ENCODE data around the gene PLOD2. TPM values are rescaled to one million over a fixed set of nuclear protein-coding genes. Genes with fewer than 3 reads are reported as not detected.

The PLOD2 gene
- total RNA-seq, 1 experiment from 2014 or later = 158 TPM

GRCh38 chr3:146077181-146077580 is 83.8 kb downstream of the PLOD2 start:
- Histone ChIP-seq H3K4me3 (ENCODE audit: low read depth in 2 of 2, low read length in 2 of 2) (no peak overlapping the region), H3K36me3 (ENCODE audit: control insufficient read depth, insufficient read depth, low read length) (peaks cover 12% of the 10 kb centered on the region; the same call in 1 of the 2 replicates), H3K9me3 (ENCODE audit: control insufficient read depth, insufficient read depth, low read depth, low read length) (no peaks in the 10 kb centered on the region), H3K4me1 (ENCODE audit: control insufficient read depth, insufficient read depth, low read length) (peaks cover 3% of the 10 kb centered on the region; the same call in 1 of the 2 replicates), H3K27ac (ENCODE audit: low read length) (no peak overlapping the region), H3K27me3 (ENCODE audit: control insufficient read depth, insufficient read depth, low read length) (no peaks in the 10 kb centered on the region)
- in situ Hi-C loops (cut with HindIII; ENCODE audit: low pct_unique_long_range_greater_than_20kb, low sequenced_read_pairs) = no loop called here
- no TSS peak for BruUV-seq (replicated peaks)
- TF ChIP-seq TCF7L2 (IDR thresholded peaks at IDR 0.05; ENCODE audit: low read depth, low read length) = no peak
- no peak for TF ChIP-seq SIN3A (IDR thresholded peaks at IDR 0.05; ENCODE audit: borderline replicate concordance, insufficient read depth, low read depth, low read length)
- no peak for TF ChIP-seq POLR2AphosphoS5 (IDR thresholded peaks at IDR 0.05; ENCODE audit: low read depth, low read length)
- TF ChIP-seq, protein P1, sequence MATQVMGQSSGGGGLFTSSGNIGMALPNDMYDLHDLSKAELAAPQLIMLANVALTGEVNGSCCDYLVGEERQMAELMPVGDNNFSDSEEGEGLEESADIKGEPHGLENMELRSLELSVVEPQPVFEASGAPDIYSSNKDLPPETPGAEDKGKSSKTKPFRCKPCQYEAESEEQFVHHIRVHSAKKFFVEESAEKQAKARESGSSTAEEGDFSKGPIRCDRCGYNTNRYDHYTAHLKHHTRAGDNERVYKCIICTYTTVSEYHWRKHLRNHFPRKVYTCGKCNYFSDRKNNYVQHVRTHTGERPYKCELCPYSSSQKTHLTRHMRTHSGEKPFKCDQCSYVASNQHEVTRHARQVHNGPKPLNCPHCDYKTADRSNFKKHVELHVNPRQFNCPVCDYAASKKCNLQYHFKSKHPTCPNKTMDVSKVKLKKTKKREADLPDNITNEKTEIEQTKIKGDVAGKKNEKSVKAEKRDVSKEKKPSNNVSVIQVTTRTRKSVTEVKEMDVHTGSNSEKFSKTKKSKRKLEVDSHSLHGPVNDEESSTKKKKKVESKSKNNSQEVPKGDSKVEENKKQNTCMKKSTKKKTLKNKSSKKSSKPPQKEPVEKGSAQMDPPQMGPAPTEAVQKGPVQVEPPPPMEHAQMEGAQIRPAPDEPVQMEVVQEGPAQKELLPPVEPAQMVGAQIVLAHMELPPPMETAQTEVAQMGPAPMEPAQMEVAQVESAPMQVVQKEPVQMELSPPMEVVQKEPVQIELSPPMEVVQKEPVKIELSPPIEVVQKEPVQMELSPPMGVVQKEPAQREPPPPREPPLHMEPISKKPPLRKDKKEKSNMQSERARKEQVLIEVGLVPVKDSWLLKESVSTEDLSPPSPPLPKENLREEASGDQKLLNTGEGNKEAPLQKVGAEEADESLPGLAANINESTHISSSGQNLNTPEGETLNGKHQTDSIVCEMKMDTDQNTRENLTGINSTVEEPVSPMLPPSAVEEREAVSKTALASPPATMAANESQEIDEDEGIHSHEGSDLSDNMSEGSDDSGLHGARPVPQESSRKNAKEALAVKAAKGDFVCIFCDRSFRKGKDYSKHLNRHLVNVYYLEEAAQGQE (IDR thresholded peaks at IDR 0.05; ENCODE audit: insufficient read depth in 1 of 2, low read depth in 2 of 2, low read length in 1 of 2) = no peak
- TF ChIP-seq, protein P2, sequence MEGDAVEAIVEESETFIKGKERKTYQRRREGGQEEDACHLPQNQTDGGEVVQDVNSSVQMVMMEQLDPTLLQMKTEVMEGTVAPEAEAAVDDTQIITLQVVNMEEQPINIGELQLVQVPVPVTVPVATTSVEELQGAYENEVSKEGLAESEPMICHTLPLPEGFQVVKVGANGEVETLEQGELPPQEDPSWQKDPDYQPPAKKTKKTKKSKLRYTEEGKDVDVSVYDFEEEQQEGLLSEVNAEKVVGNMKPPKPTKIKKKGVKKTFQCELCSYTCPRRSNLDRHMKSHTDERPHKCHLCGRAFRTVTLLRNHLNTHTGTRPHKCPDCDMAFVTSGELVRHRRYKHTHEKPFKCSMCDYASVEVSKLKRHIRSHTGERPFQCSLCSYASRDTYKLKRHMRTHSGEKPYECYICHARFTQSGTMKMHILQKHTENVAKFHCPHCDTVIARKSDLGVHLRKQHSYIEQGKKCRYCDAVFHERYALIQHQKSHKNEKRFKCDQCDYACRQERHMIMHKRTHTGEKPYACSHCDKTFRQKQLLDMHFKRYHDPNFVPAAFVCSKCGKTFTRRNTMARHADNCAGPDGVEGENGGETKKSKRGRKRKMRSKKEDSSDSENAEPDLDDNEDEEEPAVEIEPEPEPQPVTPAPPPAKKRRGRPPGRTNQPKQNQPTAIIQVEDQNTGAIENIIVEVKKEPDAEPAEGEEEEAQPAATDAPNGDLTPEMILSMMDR (IDR thresholded peaks at IDR 0.05) = no peak
- intact Hi-C loops (cut with micrococcal nuclease; ENCODE audit: unreplicated experiment) = no loop called here
- CTCF ChIA-PET = no interaction called here
- POLR2A ChIA-PET = no interaction called here
- ATAC-seq (no peak), DNase-seq (ENCODE audit: low read depth, low spot score) (no peak)

- CTCF ChIA-PET = no interaction called here
- TF ChIP-seq TCF7L2 (IDR thresholded peaks at IDR 0.05; ENCODE audit: low read depth, low read length) (no peak), POLR2AphosphoS5 (IDR thresholded peaks at IDR 0.05; ENCODE audit: low read depth, low read length) (no peak), SIN3A (IDR thresholded peaks at IDR 0.05; ENCODE audit: borderline replicate concordance, insufficient read depth, low read depth, low read length) (no peak)
- TF ChIP-seq, protein P2 (IDR thresholded peaks at IDR 0.05) = no peak
- TF ChIP-seq, protein P1 (IDR thresholded peaks at IDR 0.05; ENCODE audit: insufficient read depth in 1 of 2, low read depth in 2 of 2, low read length in 1 of 2) = no peak
- H3K4me1 ChIP-seq (ENCODE audit: control insufficient read depth, insufficient read depth, low read length) = no peaks in the 10 kb centered on the region
- H3K27me3 ChIP-seq (ENCODE audit: control insufficient read depth, insufficient read depth, low read length) = no peaks in the 10 kb centered on the region
- ATAC-seq (no peak), DNase-seq (ENCODE audit: low read depth, low spot score) (no peak)
- POLR2A ChIA-PET = no interaction called here
- in situ Hi-C loops (cut with HindIII; ENCODE audit: low pct_unique_long_range_greater_than_20kb, low sequenced_read_pairs) (no loop called here), intact Hi-C loops (cut with micrococcal nuclease; ENCODE audit: unreplicated experiment) (no loop called here)
- H3K9me3 ChIP-seq (ENCODE audit: control insufficient read depth, insufficient read depth, low read depth, low read length) = no peaks in the 10 kb centered on the region
- H3K36me3 ChIP-seq (ENCODE audit: control insufficient read depth, insufficient read depth, low read length) = peaks cover 21% of the 10 kb centered on the region; the same call in 1 of the 2 replicates
- BruUV-seq (replicated peaks) = no TSS peak
- no peak overlapping the region for H3K4me3 ChIP-seq (ENCODE audit: low read depth in 2 of 2, low read length in 2 of 2)
- H3K27ac ChIP-seq (ENCODE audit: low read length) = no peak overlapping the region
Observed at GRCh38 chr3:146072824-146073223, 88.2 kb downstream of the PLOD2 start.

Measured in Panc1 (cell line).